ENCODE data around the gene NEBL.

The NEBL gene

DNA sequence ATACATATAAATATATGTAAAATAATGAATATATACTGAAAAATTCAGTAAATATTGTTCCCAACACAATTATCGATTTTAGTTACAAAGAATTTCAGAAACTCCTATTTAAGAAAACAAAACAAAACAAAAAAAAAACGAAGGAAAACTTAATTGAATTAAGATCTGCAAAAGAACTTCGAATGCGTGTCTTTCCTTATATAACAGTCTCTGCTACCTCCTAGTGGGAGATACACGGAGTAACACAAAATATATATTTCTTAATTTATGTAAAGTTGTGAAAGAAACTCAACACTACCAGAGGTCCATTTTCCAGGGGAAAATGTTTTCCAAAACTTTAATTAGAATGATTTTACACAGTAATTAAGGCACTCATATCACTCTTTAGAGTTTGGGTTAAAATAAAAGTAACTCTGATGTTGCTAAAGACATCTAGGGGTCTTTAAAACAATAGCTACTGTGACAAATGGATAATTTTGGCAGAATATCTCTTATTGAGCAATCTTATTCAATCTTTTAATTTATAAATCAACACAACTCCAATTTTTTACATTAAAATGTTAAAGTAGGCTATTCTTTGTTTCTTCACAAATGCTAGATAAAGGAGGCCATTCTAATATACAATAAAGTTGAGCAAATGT is 41.6 kb downstream of the NEBL start:
- no peak for DNase-seq

GRCh38 chr10:20853276-20853675 is 43.8 kb downstream of the NEBL start:
- no peak for DNase-seq

DNA sequence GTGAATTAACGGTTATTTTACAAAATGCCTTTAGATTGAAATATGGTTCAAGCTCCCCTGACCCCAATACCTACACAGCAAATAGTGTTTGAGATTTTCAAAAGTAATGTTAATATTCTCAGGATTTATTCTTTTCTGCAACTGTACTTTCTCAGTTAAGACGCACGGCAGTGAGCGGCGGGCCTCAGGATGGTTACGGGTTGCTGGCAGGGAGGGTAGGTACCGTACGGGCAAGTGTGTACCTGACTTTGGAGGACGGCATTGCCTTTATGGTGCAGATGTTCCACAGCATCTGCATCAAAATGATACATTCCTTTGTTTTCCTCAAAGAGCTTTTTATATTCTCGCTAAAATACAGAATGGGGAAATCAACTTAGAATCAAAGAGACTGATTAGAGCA is 44.8 kb downstream of the NEBL start:
- DNase-seq: no peak

DNA sequence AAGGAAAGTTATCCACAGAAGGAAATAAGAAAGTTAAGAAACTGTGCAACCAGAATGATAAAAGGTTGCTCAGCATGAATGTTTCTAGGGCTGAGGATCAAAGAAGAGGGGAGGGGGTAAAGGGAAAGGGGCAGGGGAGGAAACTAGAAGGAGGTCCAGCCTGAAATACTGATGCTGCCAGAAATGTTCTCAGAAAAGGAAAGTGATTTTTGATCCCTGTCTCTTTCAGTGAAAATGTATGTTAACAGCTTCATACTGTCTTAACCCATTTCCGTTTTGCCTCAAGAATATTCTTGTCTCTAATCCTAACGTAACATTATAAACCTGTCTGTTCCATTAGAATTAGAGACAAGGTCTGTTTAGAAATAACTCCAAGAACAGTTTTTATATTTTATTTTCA is 49.6 kb downstream of the NEBL start:
- DNase-seq: no peak

DNA sequence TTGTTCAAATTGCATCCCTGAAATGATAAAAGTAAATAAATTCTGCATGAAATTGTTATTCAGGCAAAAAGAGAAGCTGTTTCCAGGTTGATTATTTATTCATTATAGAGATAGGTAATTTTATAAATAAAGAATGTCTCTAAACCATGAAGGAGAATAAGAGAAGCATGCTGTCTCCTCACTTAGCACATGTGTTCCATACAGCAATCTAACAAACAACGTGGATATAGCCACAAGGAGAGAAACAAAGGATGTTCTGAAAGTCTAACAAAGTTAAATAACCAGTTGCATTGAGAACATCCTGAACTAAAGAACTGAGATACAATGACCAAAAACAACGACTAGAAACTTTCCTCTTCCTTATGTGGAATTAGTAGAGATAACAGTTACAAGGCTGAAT is 50.8 kb downstream of the NEBL start:
- DNase-seq: no peak

DNA sequence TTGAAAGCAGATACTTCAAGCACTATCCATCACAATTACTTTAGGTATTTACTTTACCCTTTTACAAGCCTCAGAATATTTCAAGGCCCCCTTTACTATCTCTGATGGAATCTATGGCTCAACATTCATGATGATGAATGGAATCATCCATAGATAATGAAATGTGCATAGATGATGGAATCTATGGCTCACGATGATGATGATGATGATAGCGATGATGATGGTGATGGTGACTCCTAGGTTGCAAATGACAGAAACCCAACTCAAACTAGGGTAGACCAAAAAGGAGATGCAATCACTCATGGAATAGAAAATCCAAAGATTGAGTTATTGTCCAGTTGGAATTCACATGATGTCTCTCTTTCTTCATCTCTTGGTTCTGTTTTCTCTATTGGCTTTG is 55.7 kb downstream of the NEBL start:
- no peak for DNase-seq

DNA sequence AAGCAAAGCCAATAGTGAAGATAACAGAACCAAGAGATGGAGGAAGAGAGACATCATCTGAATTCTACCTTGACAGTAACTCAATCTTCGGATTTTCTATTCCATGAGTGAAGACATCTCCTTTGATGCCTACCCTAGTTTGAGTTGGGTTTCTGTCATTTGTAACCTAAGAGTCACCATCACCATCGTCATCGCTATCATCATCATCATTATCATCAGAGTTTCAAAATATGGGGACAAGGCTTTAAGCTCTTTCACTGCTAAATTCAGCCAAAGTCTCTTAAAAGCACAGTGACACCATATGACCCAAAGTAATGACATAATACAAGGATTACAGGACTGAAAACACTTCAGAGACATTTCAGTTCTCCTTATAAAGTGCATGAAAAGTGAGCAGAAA is 57.2 kb downstream of the NEBL start:
- no peak for DNase-seq

GRCh38 chr10:20839141-20839540 is 58.0 kb downstream of the NEBL start:
- no peak for DNase-seq

- DNase-seq: no peak
These were observed 60.7 kb downstream of the NEBL start for GRCh38 chr10:20836401-20836800.

GRCh38 chr10:20835335-20835734 is 61.8 kb downstream of the NEBL start:
- DNase-seq: no peak

DNA sequence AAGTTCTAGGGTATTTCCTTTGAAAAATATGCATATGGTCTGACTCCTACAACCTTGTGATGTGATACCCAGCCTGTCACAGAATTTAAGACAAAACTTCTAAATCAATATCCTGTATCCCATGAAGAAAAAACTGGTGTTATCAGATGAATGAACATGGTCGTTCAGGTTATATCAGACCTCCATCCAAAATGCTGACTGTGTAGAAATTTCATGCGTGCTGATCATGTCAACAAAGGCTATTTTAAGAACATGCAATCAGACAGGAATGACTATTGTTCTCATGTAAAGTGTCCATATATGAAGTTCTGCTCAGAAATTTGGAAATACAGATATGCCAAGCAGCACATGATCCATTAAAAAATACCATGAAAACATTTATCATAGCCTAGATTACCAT is 62.3 kb downstream of the NEBL start:
- no peak for DNase-seq

DNA sequence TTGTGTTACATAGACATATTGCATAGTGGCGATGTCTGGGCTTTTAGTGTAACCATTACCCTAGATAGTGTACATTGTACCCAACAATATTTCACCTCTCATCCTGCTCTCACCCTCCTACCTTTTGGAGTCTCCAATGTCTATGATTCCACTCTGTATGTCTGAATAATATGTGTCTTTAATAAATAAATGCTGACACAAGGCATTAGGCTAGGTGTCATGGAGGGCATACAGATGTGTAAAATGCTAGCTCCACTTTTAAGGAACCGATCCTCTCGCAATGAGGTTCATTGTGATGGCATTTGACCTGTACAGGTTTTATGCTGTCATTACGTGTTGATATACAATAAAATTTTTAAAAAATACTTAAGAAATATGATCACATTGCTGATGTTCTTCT is 74.3 kb downstream of the NEBL start:
- DNase-seq: no peak

DNA sequence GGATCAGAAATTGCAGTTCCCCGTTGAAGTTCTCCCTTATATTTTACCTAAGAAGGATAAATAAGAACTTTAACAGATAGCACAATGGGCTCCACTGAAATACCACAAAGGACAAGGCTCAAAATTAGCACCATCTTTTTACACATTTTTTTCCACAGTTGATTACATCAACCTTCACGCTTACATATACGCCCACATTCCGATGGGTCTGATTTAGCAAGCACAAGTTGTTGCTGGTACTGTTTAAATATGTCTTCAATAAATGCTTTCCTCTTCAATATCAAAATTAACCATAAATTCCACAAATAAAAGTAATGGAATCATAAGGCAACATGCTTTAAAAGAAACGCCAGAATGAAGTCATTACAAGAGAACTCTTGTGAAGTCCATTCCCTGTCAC is 79.5 kb downstream of the NEBL start:
- no peak for DNase-seq

DNA sequence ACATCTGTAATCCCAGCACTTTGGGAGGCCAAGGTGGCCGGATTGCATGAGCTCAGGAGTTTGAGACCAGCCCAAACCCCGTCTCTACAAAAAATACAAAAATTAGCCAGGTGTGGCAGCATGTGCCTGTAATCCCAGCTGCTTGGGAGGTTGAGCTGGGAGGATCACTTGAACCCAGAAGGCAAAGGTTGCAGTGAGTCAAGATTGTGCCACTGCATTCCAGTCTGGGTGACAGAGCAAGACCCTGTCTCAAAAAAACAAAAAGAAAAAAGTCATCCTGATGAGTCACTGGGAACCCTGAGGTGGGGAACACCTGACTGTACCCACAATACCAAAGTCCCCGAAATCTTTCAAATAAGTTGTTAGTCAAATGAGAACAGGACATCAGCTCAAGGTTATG is 80.0 kb downstream of the NEBL start:
- no peak for DNase-seq

DNA sequence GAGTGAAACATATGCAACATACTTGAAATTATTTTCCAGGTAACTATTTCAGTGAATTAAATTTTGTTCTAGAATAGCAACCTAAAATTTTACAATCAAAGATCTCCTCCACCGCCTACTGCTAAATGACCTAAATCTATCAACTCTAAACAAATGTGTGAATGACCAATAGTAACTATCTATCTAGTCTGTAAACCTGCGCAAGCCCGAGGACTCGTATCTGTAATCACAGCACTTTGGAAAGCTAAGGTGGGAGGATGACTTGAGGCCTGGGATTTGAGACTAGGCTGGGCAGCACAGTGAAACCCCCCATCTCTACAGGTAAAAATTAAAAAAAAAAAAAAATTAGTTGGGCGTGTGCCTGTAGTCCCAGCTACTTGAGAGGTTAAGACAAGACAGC is 83.0 kb downstream of the NEBL start:
- no peak for DNase-seq

DNA sequence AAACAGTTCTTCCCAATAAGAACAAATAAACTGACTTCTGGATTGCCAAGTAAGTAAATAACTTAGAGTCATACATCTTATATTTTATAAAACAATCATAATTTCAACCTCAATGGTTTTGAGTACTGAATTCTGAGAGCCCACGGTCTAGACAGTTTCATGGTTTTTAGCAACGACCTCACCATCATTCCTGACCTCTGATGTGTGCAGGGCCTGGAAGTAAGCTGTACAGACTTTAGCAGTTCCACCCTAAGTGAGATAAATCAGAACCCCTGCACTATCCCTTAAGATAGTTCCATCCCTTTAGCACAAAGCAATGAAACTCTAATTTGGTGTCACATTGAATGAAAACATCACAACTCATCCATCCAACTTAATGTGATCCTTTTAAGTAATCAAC is 86.0 kb downstream of the NEBL start:
- no peak for DNase-seq

DNA sequence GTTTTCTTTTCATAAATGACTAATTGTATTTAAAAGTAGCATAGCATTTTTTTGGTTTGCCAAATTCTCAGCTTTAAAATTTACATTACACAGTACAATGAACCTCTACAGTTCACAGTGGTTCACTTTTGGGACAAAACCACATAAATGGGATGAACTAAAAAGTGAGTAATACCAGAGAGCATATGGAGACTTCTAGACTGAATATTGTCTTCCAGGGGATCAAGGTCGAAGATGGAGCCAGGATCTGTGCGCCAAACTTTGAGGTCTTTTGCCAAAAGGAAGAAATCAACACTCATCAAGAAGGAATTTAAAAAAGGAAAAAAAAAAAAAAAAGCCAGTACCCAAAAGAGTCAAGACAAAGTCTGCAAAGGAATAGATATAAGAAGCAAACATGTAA is 87.5 kb downstream of the NEBL start:
- no peak for DNase-seq

GRCh38 chr10:20806487-20806886 is 90.6 kb downstream of the NEBL start:
- no peak for DNase-seq

DNA sequence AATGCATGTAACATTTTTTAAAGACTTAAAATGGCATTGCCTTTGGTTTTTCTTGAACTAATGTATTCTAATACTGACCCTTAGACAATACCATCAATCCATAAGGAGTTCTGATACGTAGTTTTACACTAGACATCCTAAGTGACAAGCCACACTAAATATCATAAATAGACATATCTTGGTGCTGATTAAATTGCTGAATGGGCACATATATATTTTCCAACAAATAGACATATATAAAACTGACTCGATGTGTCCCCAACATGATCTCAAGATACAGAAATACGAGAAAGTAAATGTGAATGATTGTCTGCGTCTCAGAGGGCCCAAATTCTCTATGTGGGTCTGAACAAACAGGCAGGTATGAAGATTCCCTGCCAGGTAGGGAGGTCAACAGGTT is 99.8 kb downstream of the NEBL start:
- DNase-seq: no peak

GRCh38 chr10:20795391-20795790 is 101.7 kb downstream of the NEBL start:
- DNase-seq: no peak

DNA sequence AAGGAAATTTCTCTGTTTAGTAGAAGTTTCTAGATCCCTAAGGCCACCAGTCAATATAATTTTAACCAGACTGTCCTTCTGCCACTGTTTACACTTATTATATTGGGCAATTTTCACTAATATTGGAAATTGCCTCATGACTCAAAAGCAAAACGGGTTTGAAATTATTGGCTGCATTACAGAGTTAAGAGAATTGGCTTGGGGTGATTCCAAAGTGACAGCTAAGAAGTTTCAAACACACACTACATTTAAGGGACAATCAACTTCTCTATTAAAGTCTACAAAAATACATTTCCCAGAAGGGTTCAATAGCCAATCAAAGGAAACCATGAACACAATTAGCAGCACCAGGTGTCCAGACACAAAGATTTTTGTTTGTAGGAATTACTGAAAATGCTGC is 111.9 kb downstream of the NEBL start:
- DNase-seq: no peak

DNA sequence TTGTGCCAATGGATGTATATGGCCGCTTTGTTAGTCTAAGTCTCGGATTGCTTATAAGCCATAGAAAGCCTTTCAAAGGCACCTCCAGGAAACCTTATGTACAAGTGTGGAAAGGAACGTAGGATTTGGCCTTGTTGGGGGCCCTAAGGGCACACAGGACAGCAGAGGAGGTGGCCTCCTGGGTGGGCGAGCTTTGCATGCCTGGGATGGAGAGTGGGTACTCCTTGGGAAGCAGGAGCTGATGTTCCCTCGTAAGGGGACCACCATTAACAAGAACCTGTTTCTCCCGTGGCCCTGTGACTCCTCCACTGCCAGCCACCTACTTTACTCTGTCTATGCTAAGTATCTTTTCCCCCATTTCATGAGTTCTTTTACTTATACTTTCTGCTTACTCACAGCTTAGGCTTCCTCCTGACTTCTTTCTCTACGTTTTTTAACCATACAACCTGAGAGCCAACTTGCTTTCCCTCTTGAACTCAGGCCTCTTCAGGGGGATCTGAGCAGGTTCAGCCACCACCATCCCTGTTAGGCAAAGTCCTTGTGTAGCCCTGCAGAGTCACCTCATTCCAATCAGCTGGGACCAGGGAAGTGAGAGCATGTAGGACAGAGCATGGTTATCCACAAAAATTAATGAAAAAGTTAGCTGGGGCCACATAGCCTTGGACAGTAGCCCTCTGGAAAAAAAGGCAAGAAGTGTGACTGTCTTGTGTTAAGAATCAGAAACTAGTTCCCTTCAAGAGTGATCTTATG is 118.9 kb downstream of the NEBL start:
- DNase-seq: no peak

DNA sequence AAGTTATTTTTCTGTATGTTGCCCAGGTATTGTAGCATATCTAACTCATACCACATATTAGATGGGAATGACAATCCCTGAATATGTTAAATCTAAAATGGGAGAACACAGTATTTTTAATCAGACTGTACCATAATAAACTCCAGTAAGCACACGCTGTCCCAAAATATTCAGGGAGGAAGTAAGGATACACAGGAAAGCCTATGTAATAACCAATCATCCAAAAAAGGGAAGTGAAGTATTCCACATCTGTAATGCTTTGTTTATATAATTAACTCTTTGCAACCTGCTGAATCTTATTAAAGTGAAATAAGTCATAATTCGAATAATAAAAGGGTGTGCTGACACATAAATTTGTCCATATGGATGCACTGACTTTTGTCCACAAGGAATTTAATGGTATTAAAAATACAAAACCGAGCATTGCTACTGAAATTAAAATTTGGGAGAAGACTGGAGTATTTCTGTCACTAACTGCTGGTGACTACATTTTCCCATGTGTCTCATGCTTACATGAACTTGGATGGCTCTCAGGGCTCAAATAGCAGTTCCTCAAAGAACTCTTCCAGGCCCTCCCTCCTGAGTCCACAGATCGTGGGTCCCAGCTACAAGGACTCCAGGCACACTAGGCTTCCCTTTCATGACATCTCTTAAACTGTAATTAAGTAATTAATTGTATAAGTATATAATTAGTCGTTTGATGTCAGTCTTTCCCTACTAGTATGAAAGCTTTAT is 120.6 kb downstream of the NEBL start:
- no peak for DNase-seq

- DNase-seq: no peak
These were observed 126.1 kb downstream of the NEBL start for GRCh38 chr10:20771051-20771450.
